ENCODE results near the gene ZFP57. TPM values are rescaled to one million over a fixed set of nuclear protein-coding genes. Genes with fewer than 3 reads are reported as not detected.
A peak's percentile ranks its signal among the peaks of the same experiment; 100 is the strongest.

The ZFP57 gene
- total and polyA plus RNA-seq, 4 donors = 0.49 to 7.1 TPM; not detected in 2

DNA sequence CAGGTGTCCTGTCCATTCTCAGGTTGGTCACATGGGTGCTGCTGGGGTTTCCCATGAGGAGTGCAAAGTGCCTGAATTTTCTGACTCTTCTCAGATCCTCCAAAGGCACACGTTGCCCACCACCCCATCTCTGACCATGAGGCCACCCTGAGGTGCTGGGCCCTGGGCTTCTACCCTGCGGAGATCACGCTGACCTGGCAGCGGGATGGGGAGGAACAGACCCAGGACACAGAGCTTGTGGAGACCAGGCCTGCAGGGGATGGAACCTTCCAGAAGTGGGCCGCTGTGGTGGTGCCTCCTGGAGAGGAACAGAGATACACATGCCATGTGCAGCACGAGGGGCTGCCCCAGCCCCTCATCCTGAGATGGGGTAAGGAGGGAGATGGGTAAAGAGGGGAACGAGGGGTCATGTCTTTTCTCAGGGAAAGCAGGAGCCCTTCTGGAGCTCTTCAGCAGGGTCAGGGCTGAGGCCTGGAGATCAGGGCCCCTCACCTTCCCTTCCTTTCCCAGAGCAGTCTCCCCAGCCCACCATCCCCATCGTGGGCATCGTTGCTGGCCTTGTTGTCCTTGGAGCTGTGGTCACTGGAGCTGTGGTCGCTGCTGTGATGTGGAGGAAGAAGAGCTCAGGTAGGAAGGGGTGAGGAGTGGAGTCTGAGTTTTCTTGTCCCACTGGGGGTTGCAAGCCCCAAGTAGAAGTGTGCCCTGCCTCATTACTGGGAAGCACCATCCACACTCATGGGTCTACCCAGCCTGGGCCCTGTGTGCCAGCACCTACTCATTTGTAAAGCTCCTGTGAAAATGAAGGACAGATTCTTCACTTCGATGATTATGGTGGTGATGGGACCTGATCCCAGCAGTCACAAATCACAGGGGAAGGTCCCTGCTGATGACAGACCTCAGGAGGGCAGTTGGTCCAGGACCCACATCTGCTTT, 44.3 kb upstream of the ZFP57 start:
- H3K27ac ChIP-seq (ENCODE audit: low read depth in 1 of 2, low read length in 2 of 2) = no peak overlapping the region
- H3K4me3 ChIP-seq (ENCODE audit: low read length in 2 of 2) = no peak overlapping the region
- DNase-seq (no peak), ATAC-seq (ENCODE audit: low FRiP score) (no peak)
- H3K9me3 ChIP-seq (ENCODE audit: control insufficient read depth, low read length) = no peaks in the 10 kb centered on the region
- intact Hi-C loops (cut with DNase I) = no loop called here
- H3K36me3 ChIP-seq (ENCODE audit: control insufficient read depth in 1 of 2, insufficient read depth in 2 of 2, low read length in 1 of 2) = no peaks in the 10 kb centered on the region
- no peaks in the 10 kb centered on the region for H3K27me3 ChIP-seq (ENCODE audit: control insufficient read depth in 1 of 2, insufficient read depth in 2 of 2, low read length in 1 of 2)
- H3K4me1 ChIP-seq (ENCODE audit: control insufficient read depth in 1 of 2, insufficient read depth in 2 of 2, low read length in 2 of 2) = no peaks in the 10 kb centered on the region
- 86 to 93% methylated on average over 11 of the region's 11 CpGs for WGBS, 2 donors

DNA sequence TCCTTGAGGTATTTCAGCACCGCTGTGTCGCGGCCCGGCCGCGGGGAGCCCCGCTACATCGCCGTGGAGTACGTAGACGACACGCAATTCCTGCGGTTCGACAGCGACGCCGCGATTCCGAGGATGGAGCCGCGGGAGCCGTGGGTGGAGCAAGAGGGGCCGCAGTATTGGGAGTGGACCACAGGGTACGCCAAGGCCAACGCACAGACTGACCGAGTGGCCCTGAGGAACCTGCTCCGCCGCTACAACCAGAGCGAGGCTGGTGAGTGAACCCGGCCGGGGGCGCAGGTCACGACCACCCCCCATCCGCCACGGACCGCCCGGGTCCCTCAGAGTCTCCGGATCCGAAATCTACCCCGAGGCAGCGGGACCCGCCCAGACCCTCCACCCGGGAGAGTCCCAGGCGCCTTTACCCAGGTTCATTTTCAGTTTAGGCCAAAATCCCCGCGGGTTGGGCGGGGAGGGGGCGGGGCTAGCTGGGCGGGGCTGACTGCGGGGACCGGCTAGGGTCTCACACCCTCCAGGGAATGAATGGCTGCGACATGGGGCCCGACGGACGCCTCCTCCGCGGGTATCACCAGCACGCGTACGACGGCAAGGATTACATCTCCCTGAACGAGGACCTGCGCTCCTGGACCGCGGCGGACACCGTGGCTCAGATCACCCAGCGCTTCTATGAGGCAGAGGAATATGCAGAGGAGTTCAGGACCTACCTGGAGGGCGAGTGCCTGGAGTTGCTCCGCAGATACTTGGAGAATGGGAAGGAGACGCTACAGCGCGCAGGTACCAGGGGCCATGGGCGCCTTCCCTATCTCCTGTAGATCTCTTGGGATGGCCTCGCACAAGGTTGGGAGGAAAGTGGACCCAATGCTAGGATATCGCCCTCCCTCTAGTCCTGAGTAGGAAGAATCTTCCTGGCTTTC, 43.0 kb upstream of the ZFP57 start:
- DNase-seq = peak; percentile 68 to 86
- peak; percentile 83 for ATAC-seq (ENCODE audit: low FRiP score)

DNA sequence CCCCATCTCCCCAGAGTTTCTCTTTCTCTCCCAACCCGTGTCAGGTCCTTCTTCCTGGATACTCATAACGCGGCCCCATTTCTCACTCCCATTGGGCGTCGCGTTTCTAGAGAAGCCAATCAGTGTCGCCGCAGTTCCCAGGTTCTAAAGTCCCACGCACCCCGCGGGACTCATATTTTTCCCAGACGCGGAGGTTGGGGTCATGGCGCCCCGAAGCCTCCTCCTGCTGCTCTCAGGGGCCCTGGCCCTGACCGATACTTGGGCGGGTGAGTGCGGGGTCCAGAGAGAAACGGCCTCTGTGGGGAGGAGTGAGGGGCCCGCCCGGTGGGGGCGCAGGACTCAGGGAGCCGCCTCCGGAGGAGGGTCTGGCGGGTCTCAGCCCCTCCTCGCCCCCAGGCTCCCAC, 42.3 kb upstream of the ZFP57 start, which contains the start of gene HLA-F:
HLA-F (plus strand) TSS at position 173 of the 404 bp plus-strand sequence; CDS start at position 203, 30 bp downstream.
- DNase-seq (peak; percentile 92), ATAC-seq (ENCODE audit: low FRiP score) (peak; percentile 96)
- no peaks in the 10 kb centered on the region for H3K4me1 ChIP-seq (ENCODE audit: control insufficient read depth in 1 of 2, insufficient read depth in 2 of 2, low read length in 2 of 2)
- intact Hi-C loops (cut with DNase I) = no loop called here
- H3K4me3 ChIP-seq (ENCODE audit: low read length in 2 of 2) = peak within 1 kb of the TSS; percentile 90 to 93
- WGBS, 2 donors = 0 to 1% methylated on average over 26 of the region's 26 CpGs
- H3K9me3 ChIP-seq (ENCODE audit: control insufficient read depth, low read length) = no peaks in the 10 kb centered on the region
- H3K27me3 ChIP-seq (ENCODE audit: control insufficient read depth in 1 of 2, insufficient read depth in 2 of 2, low read length in 1 of 2) = no peaks in the 10 kb centered on the region
- H3K36me3 ChIP-seq (ENCODE audit: control insufficient read depth in 1 of 2, insufficient read depth in 2 of 2, low read length in 1 of 2) = no peaks in the 10 kb centered on the region
- peak within 1 kb of the TSS in 1 of 2 donors; percentile 55 for H3K27ac ChIP-seq (ENCODE audit: low read depth in 1 of 2, low read length in 2 of 2)

More for the DNA sequence above, 43.0 kb upstream of the ZFP57 start:
- H3K27me3 ChIP-seq (ENCODE audit: control insufficient read depth in 1 of 2, insufficient read depth in 2 of 2, low read length in 1 of 2) = no peaks in the 10 kb centered on the region
- peak overlapping the region; percentile 90 to 93 for H3K4me3 ChIP-seq (ENCODE audit: low read length in 2 of 2)
- WGBS, 2 donors = 8 to 9% methylated on average over 71 to 76 of the region's 76 CpGs
- intact Hi-C loops (cut with DNase I) = no loop called here
- no peaks in the 10 kb centered on the region for H3K36me3 ChIP-seq (ENCODE audit: control insufficient read depth in 1 of 2, insufficient read depth in 2 of 2, low read length in 1 of 2)
- H3K4me1 ChIP-seq (ENCODE audit: control insufficient read depth in 1 of 2, insufficient read depth in 2 of 2, low read length in 2 of 2) = no peaks in the 10 kb centered on the region
- H3K9me3 ChIP-seq (ENCODE audit: control insufficient read depth, low read length) = no peaks in the 10 kb centered on the region
- peak overlapping the region in 1 of 2 donors; percentile 55 for H3K27ac ChIP-seq (ENCODE audit: low read depth in 1 of 2, low read length in 2 of 2)

DNA sequence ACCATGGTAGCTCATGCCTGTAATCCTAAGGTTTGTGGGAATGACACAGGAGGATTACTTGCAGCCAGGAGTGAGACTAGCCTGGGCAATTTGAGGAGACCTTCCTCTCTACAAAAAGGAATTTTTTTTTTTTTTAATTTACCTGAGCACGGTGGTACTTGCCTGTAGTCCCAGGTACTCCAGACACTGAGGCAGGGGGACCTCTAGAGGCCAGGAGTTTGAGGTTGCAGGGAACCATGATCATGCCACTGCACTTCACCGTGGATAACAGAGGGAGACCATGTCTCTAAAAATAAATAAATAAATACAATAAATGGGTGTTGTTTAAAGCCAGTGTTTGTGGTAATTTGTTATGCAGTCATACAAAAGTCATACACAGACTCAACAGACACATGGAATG, 39.9 kb upstream of the ZFP57 start:
- Histone ChIP-seq H3K4me1 (ENCODE audit: control insufficient read depth in 1 of 2, insufficient read depth in 2 of 2, low read length in 2 of 2) (no peaks in the 10 kb centered on the region), H3K9me3 (ENCODE audit: control insufficient read depth, low read length) (no peaks in the 10 kb centered on the region)
- intact Hi-C loops (cut with DNase I) = no loop called here

DNA sequence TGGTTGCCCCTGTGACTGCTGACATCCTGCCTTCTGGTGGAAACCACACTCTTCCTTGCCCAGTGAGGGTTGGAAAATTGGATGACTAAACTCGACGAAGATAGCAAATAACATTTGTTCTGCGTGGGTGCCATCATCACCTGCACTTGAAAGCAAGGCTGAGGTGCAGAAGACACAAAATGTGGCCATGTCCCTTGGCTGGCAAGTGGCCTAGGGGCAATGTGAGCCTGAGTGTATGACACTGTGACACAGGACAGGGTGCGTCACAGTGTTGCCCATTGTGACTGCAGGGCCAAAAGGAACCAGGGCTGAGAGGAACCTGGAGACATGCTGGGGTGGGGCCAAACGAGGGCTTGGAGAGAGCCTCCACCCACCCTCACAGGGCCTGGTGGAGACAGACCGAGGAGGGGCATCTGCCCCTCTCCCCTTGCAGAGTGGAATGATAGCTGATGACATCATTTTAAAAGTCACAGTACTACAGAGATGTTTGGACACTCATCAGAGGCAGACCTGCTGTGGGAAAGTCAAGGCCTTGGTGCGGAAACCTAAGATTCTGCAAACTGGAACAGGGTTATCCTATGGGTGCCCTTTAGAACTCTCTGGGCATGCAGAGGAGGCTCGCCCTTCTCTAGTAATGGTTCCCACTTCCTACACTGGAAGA, 29.5 kb upstream of the ZFP57 start:
- peaks cover 1% of the 10 kb centered on the region for H3K9me3 ChIP-seq (ENCODE audit: control insufficient read depth, low read length)
- no peak overlapping the region for H3K27ac ChIP-seq (ENCODE audit: low read depth in 1 of 2, low read length in 2 of 2)
- no peaks in the 10 kb centered on the region for H3K36me3 ChIP-seq (ENCODE audit: control insufficient read depth in 1 of 2, insufficient read depth in 2 of 2, low read length in 1 of 2)
- H3K27me3 ChIP-seq (ENCODE audit: control insufficient read depth in 1 of 2, insufficient read depth in 2 of 2, low read length in 1 of 2) = peaks cover 0 to 2% of the 10 kb centered on the region in 2 donors
- WGBS, 2 donors = 86% methylated on average over 8 of the region's 8 CpGs
- ATAC-seq (ENCODE audit: low FRiP score) (no peak), DNase-seq (no peak)
- no peak overlapping the region for H3K4me3 ChIP-seq (ENCODE audit: low read length in 2 of 2)
- H3K4me1 ChIP-seq (ENCODE audit: control insufficient read depth in 1 of 2, insufficient read depth in 2 of 2, low read length in 2 of 2) = no peaks in the 10 kb centered on the region
- intact Hi-C loops (cut with DNase I) = no loop called here

More for the DNA sequence above, 39.9 kb upstream of the ZFP57 start:
- DNase-seq (no peak), ATAC-seq (ENCODE audit: low FRiP score) (no peak)
- Histone ChIP-seq H3K4me3 (ENCODE audit: low read length in 2 of 2) (no peak overlapping the region), H3K36me3 (ENCODE audit: control insufficient read depth in 1 of 2, insufficient read depth in 2 of 2, low read length in 1 of 2) (no peaks in the 10 kb centered on the region), H3K27me3 (ENCODE audit: control insufficient read depth in 1 of 2, insufficient read depth in 2 of 2, low read length in 1 of 2) (no peaks in the 10 kb centered on the region), H3K27ac (ENCODE audit: low read depth in 1 of 2, low read length in 2 of 2) (no peak overlapping the region)
- WGBS, 2 donors = 23 to 39% methylated on average over 2 of the region's 2 CpGs

DNA sequence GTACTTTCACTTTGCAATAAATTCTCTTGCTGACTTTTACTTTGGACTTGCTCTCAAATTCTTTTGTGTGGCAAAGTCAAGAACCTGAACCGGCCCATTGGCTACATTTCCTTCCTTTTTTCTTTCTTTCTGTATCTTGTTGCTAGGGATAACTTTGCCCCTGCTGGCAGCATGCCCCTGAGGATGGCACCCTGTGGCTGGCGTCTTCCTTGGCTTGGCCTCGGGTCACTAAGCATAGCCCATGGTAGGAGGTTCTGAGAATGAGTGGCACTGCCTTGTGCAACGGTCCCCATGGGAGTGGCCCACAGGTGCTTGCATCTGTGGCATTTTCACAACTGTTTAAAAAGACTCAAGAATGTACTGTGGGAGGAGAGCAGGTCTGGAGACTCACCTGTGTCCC, 28.2 kb upstream of the ZFP57 start:
- Histone ChIP-seq H3K36me3 (ENCODE audit: control insufficient read depth in 1 of 2, insufficient read depth in 2 of 2, low read length in 1 of 2) (no peaks in the 10 kb centered on the region), H3K27ac (ENCODE audit: low read depth in 1 of 2, low read length in 2 of 2) (no peak overlapping the region), H3K27me3 (ENCODE audit: control insufficient read depth in 1 of 2, insufficient read depth in 2 of 2, low read length in 1 of 2) (peaks cover 0 to 2% of the 10 kb centered on the region in 2 donors), H3K4me1 (ENCODE audit: control insufficient read depth in 1 of 2, insufficient read depth in 2 of 2, low read length in 2 of 2) (no peaks in the 10 kb centered on the region), H3K9me3 (ENCODE audit: control insufficient read depth, low read length) (peaks cover 1% of the 10 kb centered on the region), H3K4me3 (ENCODE audit: low read length in 2 of 2) (no peak overlapping the region)
- intact Hi-C loops (cut with DNase I) = loop anchor here (10.0 kb wide), 2 partner anchors 296 to 306 kb away; no protein-coding TSS in a partner anchor
- ATAC-seq (ENCODE audit: low FRiP score) (no peak), DNase-seq (no peak)
- WGBS, 2 donors = 42 to 61% methylated on average over 4 of the region's 4 CpGs

DNA sequence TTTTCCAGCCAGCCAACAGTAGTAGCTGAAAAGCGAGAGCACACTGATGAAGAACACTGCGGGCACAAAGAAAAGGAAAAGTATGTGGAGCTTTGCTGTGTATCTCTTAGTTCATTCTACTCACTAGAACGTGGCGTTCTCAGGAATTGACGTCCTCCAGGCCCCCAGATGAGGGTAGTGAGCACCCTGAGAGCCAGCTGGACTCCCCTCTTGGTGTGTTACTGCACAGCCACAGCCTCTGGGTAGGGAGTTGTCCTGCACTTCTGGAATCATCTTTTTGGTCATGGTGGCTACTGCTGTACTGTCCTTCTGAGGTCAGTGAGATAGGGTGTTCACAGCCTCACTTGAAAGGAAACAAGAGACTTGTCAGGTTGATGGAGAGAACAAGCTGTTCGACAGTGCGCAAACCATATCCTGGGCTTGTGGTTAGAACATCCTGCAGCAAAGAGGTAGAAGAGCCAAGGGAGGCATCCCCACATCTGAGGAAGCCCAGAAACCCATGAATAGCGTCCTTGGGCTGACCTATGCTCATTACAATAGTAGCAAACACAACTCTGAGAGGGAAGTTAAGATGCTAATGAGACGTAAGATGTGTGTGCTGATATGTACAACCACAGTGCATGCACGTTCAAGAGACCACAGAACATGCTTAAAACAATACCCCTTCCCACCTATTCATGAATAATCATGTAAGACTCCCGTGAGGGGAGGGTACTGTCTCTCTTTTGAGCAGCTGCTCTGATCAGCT, 27.7 kb upstream of the ZFP57 start:
- intact Hi-C loops (cut with DNase I) = loop anchor here (10.0 kb wide), 2 partner anchors 296 to 306 kb away; no protein-coding TSS in a partner anchor
- no peak for ATAC-seq (ENCODE audit: low FRiP score)
- 70 to 72% methylated on average over 11 of the region's 11 CpGs for WGBS, 2 donors

More for the DNA sequence above, 27.7 kb upstream of the ZFP57 start:
- no peak for DNase-seq
- Histone ChIP-seq H3K4me1 (ENCODE audit: control insufficient read depth in 1 of 2, insufficient read depth in 2 of 2, low read length in 2 of 2) (no peaks in the 10 kb centered on the region), H3K36me3 (ENCODE audit: control insufficient read depth in 1 of 2, insufficient read depth in 2 of 2, low read length in 1 of 2) (no peaks in the 10 kb centered on the region), H3K27ac (ENCODE audit: low read depth in 1 of 2, low read length in 2 of 2) (no peak overlapping the region), H3K27me3 (ENCODE audit: control insufficient read depth in 1 of 2, insufficient read depth in 2 of 2, low read length in 1 of 2) (peaks cover 0 to 2% of the 10 kb centered on the region in 2 donors), H3K4me3 (ENCODE audit: low read length in 2 of 2) (no peak overlapping the region), H3K9me3 (ENCODE audit: control insufficient read depth, low read length) (peaks cover 1% of the 10 kb centered on the region)

Measured in aorta (tissue), 5 donors.